SJSA1 (cell line): Measurements from ENCODE around the gene EXD3. TPM values are rescaled to one million over a fixed set of nuclear protein-coding genes. Genes with fewer than 3 reads are reported as not detected.
"Not testable (repeated sequence)": the region's sequence is repeated elsewhere in the genome, so short reads cannot be mapped to it uniquely, and the experiment has no call there.

Experiments used
- DNase-seq, 2 experiments: peaks; one replicate each; pipeline ENCODE4 v3.0.0-alpha.2; 2015 to 2020; ENCODE audit warnings: low spot score in 2 of 2, low read depth in 1 of 2
- H3K27ac ChIP-seq: fragments of 250-450 bp; sonication (Bioruptor Pico); 2 replicates; pipeline ENCODE4 v1.5.1; 2020; ENCODE audit warnings: mild to moderate bottlenecking, moderate library complexity
- H3K27me3 ChIP-seq: fragments of 250-450 bp; sonication (Bioruptor Pico); replicated peaks from 2 replicates; pipeline ENCODE4 v1.5.1; 2020; ENCODE audit warnings: mild to moderate bottlenecking, moderate library complexity
- H3K36me3 ChIP-seq: fragments of 250-450 bp; sonication (Bioruptor Pico); 2 replicates; pipeline ENCODE4 v1.5.1; 2020; ENCODE audit warnings: mild to moderate bottlenecking
- H3K4me1 ChIP-seq: fragments of 250-450 bp; sonication (Bioruptor Pico); replicated peaks from 2 replicates; pipeline ENCODE4 v1.6.1; 2021; ENCODE audit warnings: mild to moderate bottlenecking
- H3K4me3 ChIP-seq: fragments of 250-450 bp; sonication (Bioruptor Pico); 2 replicates; pipeline ENCODE4 v1.5.1; 2020; ENCODE audit warnings: mild to moderate bottlenecking
- H3K9me3 ChIP-seq: fragments of 250-450 bp; sonication (Bioruptor Pico); replicated peaks from 2 replicates; pipeline ENCODE4 v1.5.1; 2020; ENCODE audit warnings: mild to moderate bottlenecking
- total RNA-seq: library from RNA; depleted of rRNA; stranded (reverse); fragments of >200 nt; shearing (Covaris generic); gene quantifications from 2 replicates; pipeline ENCODE4 v1.2.3, GENCODE V29; 2014

Gene EXD3
- total RNA-seq, 1 experiment from 2014 or later = 4.0 TPM

DNA sequence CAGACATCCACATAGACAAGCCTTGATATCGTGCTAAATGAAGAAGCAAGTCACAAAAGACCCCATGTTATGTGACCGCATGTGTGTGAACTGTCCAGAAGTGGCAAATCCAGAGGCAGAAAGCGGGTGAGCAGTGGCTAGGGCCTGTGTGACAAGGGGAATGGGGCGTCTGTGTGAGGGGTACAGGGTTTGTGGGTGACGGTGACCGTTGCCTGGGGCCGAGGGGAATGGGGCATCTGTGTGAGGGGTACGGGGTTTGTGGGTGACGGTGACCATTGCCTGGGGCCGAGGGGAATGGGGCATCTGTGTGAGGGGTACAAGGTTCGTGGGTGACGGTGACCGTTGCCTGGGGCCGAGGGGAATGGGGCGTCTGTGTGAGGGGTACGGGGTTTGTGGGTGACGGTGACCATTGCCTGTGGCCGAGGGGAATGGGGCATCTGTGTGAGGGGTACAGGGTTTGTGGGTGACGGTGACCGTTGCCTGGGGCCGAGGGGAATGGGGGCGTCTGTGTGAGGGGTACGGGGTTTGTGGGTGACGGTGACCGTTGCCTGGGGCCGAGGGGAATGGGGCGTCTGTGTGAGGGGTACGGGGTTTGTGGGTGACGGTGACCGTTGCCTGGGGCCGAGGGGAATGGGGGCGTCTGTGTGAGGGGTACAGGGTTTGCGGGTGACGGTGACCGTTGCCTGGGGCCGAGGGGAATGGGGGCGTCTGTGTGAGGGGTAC, 44.1 kb downstream of the EXD3 start:
- H3K4me1 ChIP-seq, DNase-seq, H3K4me3 ChIP-seq, H3K27ac ChIP-seq, H3K9me3 ChIP-seq, H3K27me3 ChIP-seq, H3K36me3 ChIP-seq: not testable (repeated sequence)

DNA sequence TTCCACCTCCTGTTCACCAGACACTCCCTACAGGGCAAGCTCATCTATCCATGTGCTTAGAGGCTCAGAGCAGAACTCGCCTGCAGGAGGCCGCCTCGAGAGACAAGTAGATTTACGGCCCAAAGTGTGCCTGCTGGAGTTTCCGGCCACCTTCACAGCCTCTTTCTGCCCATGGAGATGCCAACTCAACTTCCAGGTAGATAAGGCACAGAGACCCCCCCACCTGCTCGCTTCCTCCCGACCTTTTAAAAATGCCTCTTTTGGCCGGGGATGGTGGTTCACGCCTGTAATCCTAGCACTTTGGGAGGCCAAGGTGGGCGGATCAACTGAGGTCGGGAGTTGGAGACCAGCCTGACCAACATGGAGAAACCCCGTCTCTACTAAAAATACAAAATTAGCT, 46.6 kb downstream of the EXD3 start:
- Histone ChIP-seq H3K27me3 (no peaks in the 10 kb centered on the region), H3K27ac (no peak overlapping the region), H3K9me3 (no peaks in the 10 kb centered on the region; the same call in 1 of the 2 replicates), H3K36me3 (no peaks in the 10 kb centered on the region), H3K4me3 (no peak overlapping the region), H3K4me1 (no peaks in the 10 kb centered on the region)
- DNase-seq = no peak

DNA sequence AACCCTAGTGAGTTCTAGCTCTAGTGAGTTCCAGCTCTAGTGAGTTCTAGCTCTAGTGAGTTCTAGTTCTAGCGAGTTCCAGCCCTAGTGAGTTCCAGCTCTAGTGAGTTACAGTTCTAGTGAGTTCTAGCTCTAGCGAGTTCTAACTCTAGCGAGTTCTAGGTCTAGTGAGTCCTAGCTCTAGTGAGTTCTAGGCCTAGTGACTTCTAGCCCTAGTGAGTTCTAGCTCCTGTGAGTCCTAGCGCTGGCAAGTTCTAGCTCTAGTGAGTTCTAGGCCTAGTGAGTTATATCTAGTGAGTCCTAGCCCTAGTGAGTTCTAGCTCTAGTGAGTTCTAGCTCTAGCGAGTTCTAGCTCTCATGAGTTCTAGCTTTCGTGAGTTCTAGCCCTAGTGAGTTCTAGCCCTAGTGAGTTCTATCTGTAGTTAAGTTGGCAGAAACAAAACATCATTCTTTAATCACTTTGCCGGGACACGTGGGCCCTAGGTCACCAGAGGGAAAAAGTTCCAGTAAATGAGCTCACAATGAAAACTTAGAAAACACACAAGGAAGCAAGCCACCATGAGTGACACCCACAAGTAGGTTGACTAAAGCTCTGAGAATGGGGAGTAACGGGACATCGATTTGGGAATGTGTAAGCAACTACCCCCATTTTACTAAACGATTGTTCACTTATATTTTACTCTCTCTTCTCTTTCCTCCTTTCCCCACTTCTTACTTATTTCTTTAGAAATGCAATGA, 47.5 kb downstream of the EXD3 start:
- Histone ChIP-seq H3K9me3 (no peaks in the 10 kb centered on the region; the same call in 1 of the 2 replicates), H3K27ac (no peak overlapping the region), H3K27me3 (no peaks in the 10 kb centered on the region), H3K36me3 (no peaks in the 10 kb centered on the region), H3K4me1 (no peaks in the 10 kb centered on the region), H3K4me3 (no peak overlapping the region)
- no peak for DNase-seq

DNA sequence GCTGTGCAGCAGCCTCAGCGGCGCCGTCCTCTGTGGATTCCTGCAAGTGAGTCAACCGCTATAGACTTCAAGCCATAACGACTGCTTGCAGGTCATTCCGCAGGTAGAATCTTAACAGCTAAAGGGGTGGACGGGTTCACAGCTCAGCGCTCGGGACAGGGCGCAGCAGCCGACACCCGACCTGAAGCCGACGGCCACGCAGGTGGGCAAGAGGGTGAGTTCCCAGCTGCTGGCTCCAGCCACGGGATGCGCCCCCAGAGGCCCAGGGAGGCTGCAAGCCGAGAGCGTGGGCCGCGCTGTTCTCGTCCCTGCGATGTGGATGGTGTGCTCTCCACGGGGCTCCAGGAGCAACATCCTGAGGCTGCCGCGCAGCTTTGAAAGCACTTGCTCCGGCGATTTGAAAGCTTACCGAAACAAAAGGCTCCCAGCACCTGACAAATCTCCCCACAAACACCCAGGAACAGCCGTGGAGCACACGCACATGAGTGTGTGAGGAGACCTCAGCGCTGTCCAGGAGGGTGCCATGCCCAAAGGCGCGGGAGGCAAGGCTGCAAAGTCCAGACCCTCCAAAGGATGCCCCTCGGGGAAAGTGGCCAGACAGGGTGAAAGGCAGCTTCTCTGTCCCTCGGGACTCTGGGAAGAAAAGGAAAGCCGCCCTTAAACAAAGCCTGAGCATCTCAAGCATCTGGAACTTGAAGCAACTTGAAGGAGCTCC, 48.7 kb downstream of the EXD3 start:
- no peak for DNase-seq
- no peaks in the 10 kb centered on the region; the same call in 1 of the 2 replicates for H3K9me3 ChIP-seq
- no peak overlapping the region for H3K4me3 ChIP-seq
- H3K27ac ChIP-seq = no peak overlapping the region
- H3K27me3 ChIP-seq = no peaks in the 10 kb centered on the region
- no peaks in the 10 kb centered on the region for H3K36me3 ChIP-seq
- no peaks in the 10 kb centered on the region for H3K4me1 ChIP-seq

DNA sequence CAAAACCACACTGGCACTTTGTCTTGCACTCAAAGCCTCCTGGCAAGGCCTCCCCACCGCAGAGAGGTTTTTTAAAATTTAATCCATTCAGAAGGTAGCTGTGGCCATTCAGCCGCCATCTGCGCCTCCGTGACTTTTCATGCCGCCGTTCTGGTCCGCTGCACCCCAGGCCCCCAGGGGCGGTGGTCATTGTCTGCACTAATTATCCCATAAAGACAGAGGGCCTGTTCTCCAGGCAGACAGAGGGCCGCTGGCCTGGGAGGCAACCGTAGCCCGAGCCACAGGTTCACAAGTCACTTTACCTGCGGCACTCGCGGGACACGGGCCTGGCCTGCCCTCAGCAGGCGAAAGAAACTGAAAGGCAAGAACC, 49.4 kb downstream of the EXD3 start:
- no peak overlapping the region for H3K27ac ChIP-seq
- no peak overlapping the region for H3K4me3 ChIP-seq
- no peaks in the 10 kb centered on the region for H3K36me3 ChIP-seq
- no peaks in the 10 kb centered on the region for H3K27me3 ChIP-seq
- DNase-seq = no peak
- no peaks in the 10 kb centered on the region for H3K4me1 ChIP-seq
- H3K9me3 ChIP-seq = no peaks in the 10 kb centered on the region; the same call in 1 of the 2 replicates

DNA sequence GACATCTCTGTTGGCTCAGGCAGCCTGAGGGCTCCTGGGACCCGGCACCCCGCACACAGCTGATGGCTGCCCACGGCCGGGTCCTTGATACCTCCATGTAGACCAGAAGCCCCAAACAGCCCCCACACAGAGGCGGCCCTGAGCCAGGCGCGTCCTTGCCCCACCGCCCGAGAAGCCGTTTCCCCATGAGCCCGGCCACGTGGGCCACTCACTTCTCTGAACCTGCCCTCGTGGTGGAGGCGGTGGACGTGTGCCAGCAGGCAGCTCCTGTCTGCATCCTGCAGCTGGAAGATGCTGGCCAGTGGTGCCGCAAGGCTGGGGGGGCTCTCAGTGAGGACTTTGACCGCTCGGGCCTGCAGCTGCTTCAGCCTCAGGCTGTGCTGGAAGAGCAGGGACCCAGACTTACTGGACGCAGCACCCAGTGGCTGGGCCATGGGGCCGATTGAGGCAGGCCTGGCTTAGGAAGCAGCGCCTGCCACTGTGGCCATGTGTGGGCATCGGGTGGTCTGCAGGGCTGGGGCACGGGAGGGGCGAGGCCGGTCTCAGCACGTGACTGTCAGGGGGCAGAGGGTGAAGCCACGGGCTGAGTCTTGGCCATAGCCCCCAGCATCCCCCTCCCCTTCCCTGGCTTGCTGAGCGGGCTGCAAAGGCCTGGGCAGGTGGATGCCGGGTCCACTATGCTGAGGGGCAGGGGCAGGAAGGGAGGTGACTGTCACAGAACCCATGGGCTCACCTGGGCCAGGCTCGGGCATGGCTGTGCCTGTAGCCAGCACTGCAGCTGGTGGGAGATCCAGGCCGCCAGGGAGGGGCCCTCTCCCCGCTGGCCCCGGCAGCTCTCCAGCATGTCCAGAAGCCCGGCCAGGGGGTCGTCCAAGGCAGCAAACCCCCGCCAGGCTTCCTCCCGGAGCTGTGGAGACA, 50.0 kb downstream of the EXD3 start:
- Histone ChIP-seq H3K36me3 (no peaks in the 10 kb centered on the region), H3K4me1 (no peaks in the 10 kb centered on the region), H3K9me3 (no peaks in the 10 kb centered on the region; the same call in 1 of the 2 replicates), H3K27ac (no peak overlapping the region), H3K27me3 (no peaks in the 10 kb centered on the region), H3K4me3 (no peak overlapping the region)
- DNase-seq = no peak

DNA sequence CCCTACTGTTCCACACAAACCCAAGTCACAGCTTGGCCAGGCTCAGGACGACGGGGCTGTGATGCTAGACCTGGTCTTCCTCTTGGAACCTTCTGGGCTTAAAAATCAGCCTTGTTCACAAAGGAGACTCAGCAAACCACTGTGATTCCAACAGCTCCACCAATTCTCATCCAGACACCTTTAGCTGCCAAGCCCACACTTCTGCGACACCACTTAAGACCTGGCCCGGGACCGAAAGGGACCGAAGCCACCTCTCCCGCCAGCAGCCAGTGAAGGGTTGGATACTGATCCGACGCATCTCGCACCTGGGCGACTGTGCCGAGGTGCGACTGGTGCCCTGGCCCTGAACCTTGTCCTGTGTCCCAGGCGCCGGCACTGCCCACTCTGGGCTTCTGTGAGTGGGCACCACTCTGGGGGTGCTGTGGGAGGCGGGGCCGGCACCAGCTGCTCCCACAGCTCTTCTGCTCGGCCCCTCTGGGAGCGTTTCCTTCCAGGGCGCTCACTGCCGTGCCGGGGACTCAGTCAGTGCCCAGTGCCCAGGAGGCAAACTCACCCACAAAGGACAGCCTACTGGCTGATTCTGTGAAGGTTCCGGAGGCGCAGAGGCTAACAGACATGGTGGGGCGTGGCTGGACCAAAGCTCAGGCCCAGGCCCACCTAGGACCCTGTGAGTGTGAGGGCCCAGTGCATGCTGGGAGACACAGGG, 50.9 kb downstream of the EXD3 start:
- H3K27ac ChIP-seq = no peak overlapping the region
- no peaks in the 10 kb centered on the region for H3K36me3 ChIP-seq
- H3K4me3 ChIP-seq = no peak overlapping the region
- H3K27me3 ChIP-seq = no peaks in the 10 kb centered on the region
- no peaks in the 10 kb centered on the region for H3K4me1 ChIP-seq
- H3K9me3 ChIP-seq = no peaks in the 10 kb centered on the region; the same call in 1 of the 2 replicates
- DNase-seq = no peak

DNA sequence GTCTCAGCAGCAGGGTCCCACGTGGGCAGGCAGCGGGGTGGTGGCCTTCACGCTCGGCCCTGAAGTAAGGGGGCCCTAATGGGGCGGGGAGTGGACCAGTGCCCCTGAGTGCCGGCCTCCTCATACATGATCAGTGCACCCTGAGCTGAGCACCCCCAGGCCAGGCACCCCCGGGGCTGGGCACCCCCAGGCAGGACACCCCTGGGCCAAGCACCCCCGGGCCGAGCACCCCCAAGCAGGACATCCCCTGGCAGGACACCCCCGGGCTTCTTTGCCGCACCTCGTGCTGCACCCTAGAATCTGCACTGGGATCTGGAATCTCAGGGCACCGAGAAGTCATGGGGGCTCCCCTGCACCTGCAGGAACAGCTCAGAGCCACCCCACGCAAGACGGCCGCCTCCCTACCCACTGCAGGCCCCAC, 51.4 kb downstream of the EXD3 start:
- Histone ChIP-seq H3K4me3 (no peak overlapping the region), H3K36me3 (no peaks in the 10 kb centered on the region), H3K27me3 (no peaks in the 10 kb centered on the region), H3K27ac (no peak overlapping the region), H3K4me1 (no peaks in the 10 kb centered on the region), H3K9me3 (no peaks in the 10 kb centered on the region; the same call in 1 of the 2 replicates)
- DNase-seq = no peak

DNA sequence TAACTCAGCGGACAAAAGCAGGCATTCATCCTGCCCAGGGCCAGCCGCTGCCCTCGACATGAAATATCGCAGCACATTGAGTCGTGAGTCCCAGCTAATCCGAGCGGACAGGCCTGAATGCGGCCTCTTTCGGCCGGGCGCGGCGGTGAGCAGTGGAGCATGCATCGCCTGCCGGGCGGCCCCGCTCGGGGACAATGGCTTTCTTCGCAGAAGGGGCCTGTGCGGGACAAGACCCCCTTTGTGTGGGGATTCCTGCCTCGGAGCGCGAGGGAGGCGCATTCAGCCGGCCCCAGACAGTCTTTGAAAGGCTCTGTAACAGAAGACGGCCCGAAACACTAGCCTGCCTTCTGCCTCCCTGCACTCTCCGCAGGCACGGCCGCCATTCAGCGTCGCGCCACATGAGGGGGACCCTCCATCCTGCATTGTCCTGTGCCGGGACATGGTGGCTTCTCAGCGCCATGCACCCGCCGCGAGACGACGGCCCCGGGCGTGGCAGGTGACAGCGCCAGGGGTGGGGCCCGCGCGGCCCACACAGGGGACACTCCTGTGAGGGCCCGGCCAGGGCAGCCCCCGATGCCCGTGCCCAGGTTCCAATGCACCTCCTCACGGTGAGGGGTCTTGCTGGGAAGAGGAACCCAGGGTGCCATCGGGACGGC, 52.0 kb downstream of the EXD3 start:
- Histone ChIP-seq H3K27ac (no peak overlapping the region), H3K36me3 (no peaks in the 10 kb centered on the region), H3K9me3 (no peaks in the 10 kb centered on the region; the same call in 1 of the 2 replicates), H3K4me1 (no peaks in the 10 kb centered on the region), H3K27me3 (no peaks in the 10 kb centered on the region), H3K4me3 (no peak overlapping the region)
- no peak for DNase-seq

DNA sequence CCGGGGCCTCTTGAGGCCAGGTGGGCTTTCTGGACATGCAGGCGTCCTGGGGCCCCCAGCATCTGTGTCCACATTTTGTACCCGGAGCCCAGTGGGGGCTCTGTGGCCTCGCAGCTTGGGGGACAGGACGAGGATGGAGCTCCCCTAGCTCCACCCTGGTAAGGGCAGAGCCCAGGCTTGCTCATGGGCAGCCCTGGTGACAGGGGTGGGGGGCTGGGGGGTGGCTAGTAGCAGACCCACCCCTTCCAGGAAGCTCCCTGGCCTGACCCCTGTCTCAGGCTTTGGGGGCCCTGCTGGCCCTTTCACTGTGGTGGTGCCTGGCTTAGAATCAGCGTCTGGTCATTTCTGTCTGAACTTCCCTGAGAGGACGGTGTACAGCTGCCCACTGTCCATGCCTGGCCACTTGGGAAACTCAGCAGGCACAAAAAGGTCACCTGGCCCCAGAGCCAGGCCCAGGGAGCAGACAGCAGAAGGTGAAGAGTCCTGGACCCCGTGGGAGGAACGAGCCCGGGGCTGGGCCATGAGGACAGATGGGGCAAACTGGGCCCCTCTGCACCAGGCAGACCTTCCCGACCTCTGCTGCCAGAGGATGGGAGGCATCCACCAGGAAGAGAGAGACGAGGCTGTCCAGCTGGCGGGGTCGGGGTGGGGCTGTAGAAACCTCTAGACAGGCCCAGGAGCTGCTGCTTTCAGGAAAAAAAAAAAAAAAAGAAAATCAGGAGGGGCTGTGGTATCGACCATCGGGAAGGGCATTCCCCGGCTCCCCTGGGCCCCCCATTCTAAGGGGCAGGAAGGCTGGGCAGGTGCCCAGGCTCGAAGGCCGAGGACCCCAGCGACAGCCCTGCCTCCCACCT, 52.8 kb downstream of the EXD3 start:
- no peak overlapping the region for H3K4me3 ChIP-seq
- H3K27ac ChIP-seq = no peak overlapping the region
- H3K9me3 ChIP-seq = no peaks in the 10 kb centered on the region
- no peaks in the 10 kb centered on the region for H3K27me3 ChIP-seq
- H3K4me1 ChIP-seq = no peaks in the 10 kb centered on the region
- DNase-seq = no peak
- no peaks in the 10 kb centered on the region for H3K36me3 ChIP-seq

DNA sequence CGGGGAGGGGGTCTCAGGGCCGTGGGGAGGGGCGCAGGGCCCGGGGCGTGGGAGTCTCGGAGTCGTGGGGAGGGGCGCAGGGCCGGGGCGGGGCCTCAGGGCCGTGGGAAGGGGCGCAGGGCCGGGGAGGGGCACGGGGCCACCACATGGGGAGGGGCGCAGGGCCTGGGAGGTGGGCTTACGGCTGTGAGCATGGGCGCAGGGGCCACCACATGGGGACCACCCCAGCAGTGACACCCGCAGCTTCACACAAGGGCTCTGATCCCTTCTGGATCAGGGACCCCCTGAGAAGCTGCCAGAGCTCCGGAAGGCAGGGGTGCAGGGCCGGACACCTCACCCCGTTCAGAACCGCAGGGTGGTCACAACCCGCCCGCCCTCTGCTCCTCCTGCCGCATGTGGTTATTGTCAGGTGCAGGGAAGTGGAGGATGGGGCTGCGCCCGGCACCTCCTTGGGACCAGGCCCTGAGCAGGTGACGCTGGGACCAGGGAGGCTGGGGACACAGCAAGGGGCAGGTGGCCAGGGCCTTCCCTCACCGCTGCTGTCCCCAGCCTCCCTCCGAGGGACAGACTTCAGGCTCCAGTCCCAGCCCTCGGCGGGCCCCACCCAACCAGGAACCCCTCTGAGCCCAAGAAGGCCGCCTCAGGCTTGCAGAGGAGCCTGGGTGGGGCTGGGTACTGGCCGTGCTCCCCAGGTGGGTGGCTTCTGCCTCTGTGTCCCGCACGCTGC, 53.7 kb downstream of the EXD3 start:
- H3K9me3 ChIP-seq = no peaks in the 10 kb centered on the region
- H3K4me3 ChIP-seq = no peak overlapping the region
- H3K36me3 ChIP-seq = no peaks in the 10 kb centered on the region
- no peak for DNase-seq
- no peaks in the 10 kb centered on the region for H3K27me3 ChIP-seq
- H3K4me1 ChIP-seq = no peaks in the 10 kb centered on the region
- H3K27ac ChIP-seq = no peak overlapping the region
